WTC11 (cell line): ENCODE results near the gene BMPER. TPM values are rescaled to one million over a fixed set of nuclear protein-coding genes. Genes with fewer than 3 reads are reported as not detected.

ENCODE experiments used
- ATAC-seq: fragments of 200-7000 bp; cut with Tn5 transposase; 2 replicates; pipeline ENCODE4 v1.10.0; 2021; ENCODE audit warnings: mild to moderate bottlenecking, moderate library complexity
- CTCF ChIA-PET: fragments of 300-600 bp; sonication (Branson Sonifier 250); formaldehyde crosslinking; loops from one replicate; lab custom pipeline; 2021; ENCODE audit warnings: antibody characterized with exemption; lab: Charles Lee
- POLR2A ChIA-PET: fragments of 350-600 bp; sonication (Branson Sonifier 250); formaldehyde crosslinking; loops from one replicate; lab custom pipeline; 2021; ENCODE audit warnings: antibody characterized with exemption; lab: Charles Lee
- DNase-seq: peaks from one replicate; pipeline ENCODE4 v3.0.0; 2021; ENCODE audit warnings: low spot score
- H3K27ac Mint-ChIP-seq: 2 replicates; pipeline ENCODE4 v1.8.0; 2021; ENCODE audit warnings: mixed read lengths
- H3K27me3 Mint-ChIP-seq: 2 replicates; pipeline ENCODE4 v1.8.0; 2021; ENCODE audit warnings: low read depth, mild to moderate bottlenecking, moderate library complexity, mixed read lengths
- H3K36me3 Mint-ChIP-seq: 2 replicates; pipeline ENCODE4 v1.8.0; 2021; ENCODE audit warnings: mixed read lengths
- H3K4me1 Mint-ChIP-seq: 2 replicates; pipeline ENCODE4 v1.8.0; 2022; ENCODE audit warnings: mixed read lengths
- H3K4me3 Mint-ChIP-seq: 2 replicates; pipeline ENCODE4 v1.8.0; 2021; ENCODE audit warnings: mild to moderate bottlenecking, moderate library complexity, mixed read lengths
- H3K9me3 Mint-ChIP-seq: 2 replicates; pipeline ENCODE4 v1.8.0; 2021; ENCODE audit warnings: mixed read lengths
- ATF2 ChIP-seq: sonication (generic); formaldehyde crosslinking; IDR thresholded peaks from 2 replicates; pipeline ENCODE4 v1.8.1; 2022; ENCODE audit warnings: low read depth, missing genetic modification reagents, borderline replicate concordance
- CBFB ChIP-seq: sonication (generic); formaldehyde crosslinking; IDR thresholded peaks from 2 replicates; pipeline ENCODE4 v1.8.1; 2022; ENCODE audit warnings: mild to moderate bottlenecking, low read depth, missing genetic modification reagents
- CREM ChIP-seq: sonication (generic); formaldehyde crosslinking; IDR thresholded peaks from 2 replicates; pipeline ENCODE4 v1.8.1; 2022; ENCODE audit warnings: mild to moderate bottlenecking, missing genetic modification reagents, moderate library complexity
- ESRRA ChIP-seq: sonication (generic); formaldehyde crosslinking; IDR thresholded peaks from 2 replicates; pipeline ENCODE4 v1.8.1; 2022; ENCODE audit warnings: mild to moderate bottlenecking, missing genetic modification reagents, borderline replicate concordance
- ETV6 ChIP-seq: sonication (generic); formaldehyde crosslinking; IDR thresholded peaks from 2 replicates; pipeline ENCODE4 v1.8.1; 2022; ENCODE audit warnings: mild to moderate bottlenecking, missing genetic modification reagents
- MAX ChIP-seq: sonication (generic); formaldehyde crosslinking; IDR thresholded peaks from 2 replicates; pipeline ENCODE4 v1.8.0; 2022; ENCODE audit warnings: mild to moderate bottlenecking, missing genetic modification reagents
- NFE2L1 ChIP-seq: sonication (generic); formaldehyde crosslinking; IDR thresholded peaks from 2 replicates; pipeline ENCODE4 v1.8.1; 2023; ENCODE audit warnings: missing genetic modification reagents
- PRDM15 ChIP-seq: sonication (generic); formaldehyde crosslinking; IDR thresholded peaks from 2 replicates; pipeline ENCODE4 v1.8.0; 2022; ENCODE audit warnings: missing genetic modification reagents
- SMAD4 ChIP-seq: sonication (generic); formaldehyde crosslinking; IDR thresholded peaks from 2 replicates; pipeline ENCODE4 v1.8.0; 2022; ENCODE audit warnings: mild to moderate bottlenecking, missing genetic modification reagents
- SOX15 ChIP-seq: fragments of 250-450 bp; sonication (Bioruptor Pico); IDR thresholded peaks from 2 replicates; pipeline ENCODE4 v1.9.0; 2021; ENCODE audit warnings: mild to moderate bottlenecking
- USF1 ChIP-seq: sonication (generic); formaldehyde crosslinking; IDR thresholded peaks from 2 replicates; pipeline ENCODE4 v1.8.0; 2022; ENCODE audit warnings: mild to moderate bottlenecking, missing genetic modification reagents
- ZMAT4 ChIP-seq: fragments of 250-450 bp; sonication (Bioruptor Pico); IDR thresholded peaks from 2 replicates; pipeline ENCODE4 v1.9.0; 2021; ENCODE audit warnings: mild to moderate bottlenecking
- ZNF121 ChIP-seq: sonication (generic); formaldehyde crosslinking; IDR thresholded peaks from 2 replicates; pipeline ENCODE4 v1.8.0; 2023; ENCODE audit warnings: missing genetic modification reagents
- ZNF232 ChIP-seq: sonication (generic); formaldehyde crosslinking; IDR thresholded peaks from 2 replicates; pipeline ENCODE4 v1.8.0; 2022; ENCODE audit warnings: mild to moderate bottlenecking, missing genetic modification reagents
- ZNF396 ChIP-seq: fragments of 250-450 bp; sonication (Bioruptor Pico); IDR thresholded peaks from 2 replicates; pipeline ENCODE4 v1.8.0; 2021; ENCODE audit warnings: mild to moderate bottlenecking, moderate library complexity, borderline replicate concordance
- ZNF416 ChIP-seq: fragments of 250-450 bp; sonication (Bioruptor Pico); IDR thresholded peaks from 2 replicates; pipeline ENCODE4 v1.9.0; 2021; ENCODE audit warnings: mild to moderate bottlenecking, inconsistent platforms
- ZNF423 ChIP-seq: fragments of 250-450 bp; sonication (Bioruptor Pico); IDR thresholded peaks from 2 replicates; pipeline ENCODE4 v2.1.2; 2022; ENCODE audit warnings: mild to moderate bottlenecking, moderate library complexity
- total RNA-seq: library from RNA; stranded (reverse); gene quantifications from 3 replicates; pipeline ENCODE4 v1.2.3, GENCODE V29; 2021
- TF ChIP-seq, protein P1 (sequence below): sonication (generic); formaldehyde crosslinking; IDR thresholded peaks from 2 replicates; pipeline ENCODE4 v1.8.0; 2022; ENCODE audit warnings: mild to moderate bottlenecking, missing genetic modification reagents
- TF ChIP-seq, protein P2 (sequence below): sonication (generic); formaldehyde crosslinking; IDR thresholded peaks from 2 replicates; pipeline ENCODE4 v1.8.1; 2023; ENCODE audit warnings: mild to moderate bottlenecking, missing genetic modification reagents
- TF ChIP-seq, protein P3 (sequence below): sonication (generic); formaldehyde crosslinking; IDR thresholded peaks from 2 replicates; pipeline ENCODE4 v1.8.1; 2023; ENCODE audit warnings: mild to moderate bottlenecking, moderate library complexity, missing genetic modification reagents
- TF ChIP-seq, protein P4 (sequence below): sonication (generic); formaldehyde crosslinking; IDR thresholded peaks from 2 replicates; pipeline ENCODE4 v1.8.0; 2022; ENCODE audit warnings: mild to moderate bottlenecking, missing genetic modification reagents

Gene BMPER
- total RNA-seq, 1 experiment from 2014 or later = 1.9 TPM

GRCh38 chr7:34074421-34074820, 169.1 kb downstream of the BMPER start (continued):
- TF ChIP-seq, protein P1, sequence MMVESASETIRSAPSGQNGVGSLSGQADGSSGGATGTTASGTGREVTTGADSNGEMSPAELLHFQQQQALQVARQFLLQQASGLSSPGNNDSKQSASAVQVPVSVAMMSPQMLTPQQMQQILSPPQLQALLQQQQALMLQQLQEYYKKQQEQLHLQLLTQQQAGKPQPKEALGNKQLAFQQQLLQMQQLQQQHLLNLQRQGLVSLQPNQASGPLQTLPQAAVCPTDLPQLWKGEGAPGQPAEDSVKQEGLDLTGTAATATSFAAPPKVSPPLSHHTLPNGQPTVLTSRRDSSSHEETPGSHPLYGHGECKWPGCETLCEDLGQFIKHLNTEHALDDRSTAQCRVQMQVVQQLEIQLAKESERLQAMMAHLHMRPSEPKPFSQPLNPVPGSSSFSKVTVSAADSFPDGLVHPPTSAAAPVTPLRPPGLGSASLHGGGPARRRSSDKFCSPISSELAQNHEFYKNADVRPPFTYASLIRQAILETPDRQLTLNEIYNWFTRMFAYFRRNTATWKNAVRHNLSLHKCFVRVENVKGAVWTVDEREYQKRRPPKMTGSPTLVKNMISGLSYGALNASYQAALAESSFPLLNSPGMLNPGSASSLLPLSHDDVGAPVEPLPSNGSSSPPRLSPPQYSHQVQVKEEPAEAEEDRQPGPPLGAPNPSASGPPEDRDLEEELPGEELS (CRISPR knock-in tag) = no peak
- TF ChIP-seq USF1 (CRISPR knock-in tag) = no peak
- TF ChIP-seq SMAD4 (CRISPR knock-in tag) = no peak
- no peak for TF ChIP-seq MAX (CRISPR knock-in tag)
- no peak for TF ChIP-seq ZNF232 (CRISPR knock-in tag)
- no peak for TF ChIP-seq ZMAT4 (CRISPR knock-in tag)
- no peak for TF ChIP-seq ETV6 (CRISPR knock-in tag)
- no peak for TF ChIP-seq ZNF396 (CRISPR knock-in tag)
- no peak for TF ChIP-seq ZNF416
- TF ChIP-seq, all 79 proteins: peak for 0

GRCh38 chr7:34075523-34076370, 170.4 kb downstream of the BMPER start:
- Mint-ChIP-seq H3K27ac (no peak overlapping the region), H3K4me3 (no peak overlapping the region), H3K36me3 (0 out of 2 replicates have a peak, but pooled peaks cover 2% of the 10 kb centered on the region), H3K9me3 (peaks cover 12% of the 10 kb centered on the region), H3K4me1 (peaks cover 18% of the 10 kb centered on the region), H3K27me3 (no peaks in the 10 kb centered on the region)
- DNase-seq (no peak), ATAC-seq (no peak)
- CTCF ChIA-PET = interaction anchor here (1.0 kb wide), 1 partner anchor 12 kb away, joined by 3 read pairs; no protein-coding TSS in a partner anchor
- POLR2A ChIA-PET = no interaction called here
- TF ChIP-seq ZNF423 (CRISPR knock-in tag) (no peak), SOX15 (CRISPR knock-in tag) (no peak), NFE2L1 (no peak), CBFB (CRISPR knock-in tag) (no peak), ESRRA (CRISPR knock-in tag) (no peak), ZNF121 (CRISPR knock-in tag) (no peak), PRDM15 (CRISPR knock-in tag) (no peak), CREM (CRISPR knock-in tag) (no peak), ATF2 (CRISPR knock-in tag) (no peak)
- TF ChIP-seq, protein P2, sequence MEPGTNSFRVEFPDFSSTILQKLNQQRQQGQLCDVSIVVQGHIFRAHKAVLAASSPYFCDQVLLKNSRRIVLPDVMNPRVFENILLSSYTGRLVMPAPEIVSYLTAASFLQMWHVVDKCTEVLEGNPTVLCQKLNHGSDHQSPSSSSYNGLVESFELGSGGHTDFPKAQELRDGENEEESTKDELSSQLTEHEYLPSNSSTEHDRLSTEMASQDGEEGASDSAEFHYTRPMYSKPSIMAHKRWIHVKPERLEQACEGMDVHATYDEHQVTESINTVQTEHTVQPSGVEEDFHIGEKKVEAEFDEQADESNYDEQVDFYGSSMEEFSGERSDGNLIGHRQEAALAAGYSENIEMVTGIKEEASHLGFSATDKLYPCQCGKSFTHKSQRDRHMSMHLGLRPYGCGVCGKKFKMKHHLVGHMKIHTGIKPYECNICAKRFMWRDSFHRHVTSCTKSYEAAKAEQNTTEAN = no peak
- TF ChIP-seq, protein P3, sequence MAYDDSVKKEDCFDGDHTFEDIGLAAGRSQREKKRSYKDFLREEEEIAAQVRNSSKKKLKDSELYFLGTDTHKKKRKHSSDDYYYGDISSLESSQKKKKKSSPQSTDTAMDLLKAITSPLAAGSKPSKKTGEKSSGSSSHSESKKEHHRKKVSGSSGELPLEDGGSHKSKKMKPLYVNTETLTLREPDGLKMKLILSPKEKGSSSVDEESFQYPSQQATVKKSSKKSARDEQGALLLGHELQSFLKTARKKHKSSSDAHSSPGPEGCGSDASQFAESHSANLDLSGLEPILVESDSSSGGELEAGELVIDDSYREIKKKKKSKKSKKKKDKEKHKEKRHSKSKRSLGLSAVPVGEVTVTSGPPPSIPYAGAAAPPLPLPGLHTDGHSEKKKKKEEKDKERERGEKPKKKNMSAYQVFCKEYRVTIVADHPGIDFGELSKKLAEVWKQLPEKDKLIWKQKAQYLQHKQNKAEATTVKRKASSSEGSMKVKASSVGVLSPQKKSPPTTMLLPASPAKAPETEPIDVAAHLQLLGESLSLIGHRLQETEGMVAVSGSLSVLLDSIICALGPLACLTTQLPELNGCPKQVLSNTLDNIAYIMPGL (CRISPR knock-in tag) = no peak
- TF ChIP-seq, protein P4, sequence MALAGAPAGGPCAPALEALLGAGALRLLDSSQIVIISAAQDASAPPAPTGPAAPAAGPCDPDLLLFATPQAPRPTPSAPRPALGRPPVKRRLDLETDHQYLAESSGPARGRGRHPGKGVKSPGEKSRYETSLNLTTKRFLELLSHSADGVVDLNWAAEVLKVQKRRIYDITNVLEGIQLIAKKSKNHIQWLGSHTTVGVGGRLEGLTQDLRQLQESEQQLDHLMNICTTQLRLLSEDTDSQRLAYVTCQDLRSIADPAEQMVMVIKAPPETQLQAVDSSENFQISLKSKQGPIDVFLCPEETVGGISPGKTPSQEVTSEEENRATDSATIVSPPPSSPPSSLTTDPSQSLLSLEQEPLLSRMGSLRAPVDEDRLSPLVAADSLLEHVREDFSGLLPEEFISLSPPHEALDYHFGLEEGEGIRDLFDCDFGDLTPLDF (CRISPR knock-in tag) = no peak
